ENCODE data around the gene MKX. TPM values are rescaled to one million over a fixed set of nuclear protein-coding genes. Genes with fewer than 3 reads are reported as not detected.

MKX gene
- total RNA-seq, 1 donor from 2014 or later, result 0.42 TPM

DNA sequence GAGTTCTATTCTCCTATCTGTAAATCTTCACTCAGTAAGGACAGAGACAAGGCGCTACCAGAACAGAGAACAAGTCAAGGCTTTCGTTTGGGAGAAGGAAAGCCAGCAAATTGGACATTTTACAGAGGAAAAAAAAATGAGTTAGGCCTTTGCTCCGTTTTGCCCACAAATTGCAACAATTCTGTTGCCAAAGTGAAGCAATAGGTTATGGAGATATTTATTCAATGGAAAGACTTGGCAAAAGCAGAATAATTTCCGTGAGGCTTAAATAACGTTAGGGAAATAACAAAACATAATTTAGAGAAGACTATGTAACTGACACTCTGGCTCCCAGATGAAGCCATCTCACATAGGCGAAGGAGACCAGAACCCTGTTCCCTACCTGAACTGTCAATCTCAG is 67.5 kb downstream of the MKX start:
- H3K4me3 Mint-ChIP-seq (ENCODE audit: unreplicated experiment), result no peak overlapping the region

DNA sequence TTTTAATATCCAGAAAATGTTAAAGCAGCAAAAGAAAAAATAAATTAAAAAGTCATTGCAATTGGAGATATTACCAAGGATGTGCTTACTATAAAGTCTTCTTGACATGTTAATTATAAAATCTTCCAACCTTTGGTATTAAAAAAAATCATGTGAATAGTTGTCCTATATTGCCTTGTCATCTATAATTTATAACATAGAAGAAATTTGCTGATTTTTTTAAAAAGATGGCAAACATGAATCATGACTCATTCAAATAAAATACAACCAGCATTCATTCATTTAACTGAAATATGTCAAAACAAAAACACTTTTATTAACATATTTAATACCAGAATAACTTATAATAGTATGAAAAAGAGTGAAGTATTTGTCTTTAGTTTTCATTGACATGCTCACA is 72.6 kb downstream of the MKX start:
- Mint-ChIP-seq H3K27me3 (ENCODE audit: unreplicated experiment) (no peaks in the 10 kb centered on the region), H3K9me3 (ENCODE audit: unreplicated experiment) (no peaks in the 10 kb centered on the region), H3K27ac (ENCODE audit: unreplicated experiment) (no peak overlapping the region), H3K36me3 (ENCODE audit: unreplicated experiment) (no peaks in the 10 kb centered on the region), H3K4me1 (ENCODE audit: low read depth, unreplicated experiment) (no peaks in the 10 kb centered on the region), H3K4me3 (ENCODE audit: unreplicated experiment) (no peak overlapping the region)
- TF ChIP-seq, protein P1, sequence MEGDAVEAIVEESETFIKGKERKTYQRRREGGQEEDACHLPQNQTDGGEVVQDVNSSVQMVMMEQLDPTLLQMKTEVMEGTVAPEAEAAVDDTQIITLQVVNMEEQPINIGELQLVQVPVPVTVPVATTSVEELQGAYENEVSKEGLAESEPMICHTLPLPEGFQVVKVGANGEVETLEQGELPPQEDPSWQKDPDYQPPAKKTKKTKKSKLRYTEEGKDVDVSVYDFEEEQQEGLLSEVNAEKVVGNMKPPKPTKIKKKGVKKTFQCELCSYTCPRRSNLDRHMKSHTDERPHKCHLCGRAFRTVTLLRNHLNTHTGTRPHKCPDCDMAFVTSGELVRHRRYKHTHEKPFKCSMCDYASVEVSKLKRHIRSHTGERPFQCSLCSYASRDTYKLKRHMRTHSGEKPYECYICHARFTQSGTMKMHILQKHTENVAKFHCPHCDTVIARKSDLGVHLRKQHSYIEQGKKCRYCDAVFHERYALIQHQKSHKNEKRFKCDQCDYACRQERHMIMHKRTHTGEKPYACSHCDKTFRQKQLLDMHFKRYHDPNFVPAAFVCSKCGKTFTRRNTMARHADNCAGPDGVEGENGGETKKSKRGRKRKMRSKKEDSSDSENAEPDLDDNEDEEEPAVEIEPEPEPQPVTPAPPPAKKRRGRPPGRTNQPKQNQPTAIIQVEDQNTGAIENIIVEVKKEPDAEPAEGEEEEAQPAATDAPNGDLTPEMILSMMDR (IDR thresholded peaks at IDR 0.05; ENCODE audit: partially characterized antibody, unreplicated experiment), result no peak
- DNase-seq, result no peak

More for the DNA sequence above, 67.5 kb downstream of the MKX start:
- Mint-ChIP-seq H3K27ac (ENCODE audit: unreplicated experiment) (no peak overlapping the region), H3K36me3 (ENCODE audit: unreplicated experiment) (no peaks in the 10 kb centered on the region), H3K9me3 (ENCODE audit: unreplicated experiment) (no peaks in the 10 kb centered on the region), H3K4me1 (ENCODE audit: low read depth, unreplicated experiment) (peaks cover 4% of the 10 kb centered on the region), H3K27me3 (ENCODE audit: unreplicated experiment) (no peaks in the 10 kb centered on the region)
- DNase-seq, result no peak
- TF ChIP-seq, protein P1 (IDR thresholded peaks at IDR 0.05; ENCODE audit: partially characterized antibody, unreplicated experiment), result no peak

DNA sequence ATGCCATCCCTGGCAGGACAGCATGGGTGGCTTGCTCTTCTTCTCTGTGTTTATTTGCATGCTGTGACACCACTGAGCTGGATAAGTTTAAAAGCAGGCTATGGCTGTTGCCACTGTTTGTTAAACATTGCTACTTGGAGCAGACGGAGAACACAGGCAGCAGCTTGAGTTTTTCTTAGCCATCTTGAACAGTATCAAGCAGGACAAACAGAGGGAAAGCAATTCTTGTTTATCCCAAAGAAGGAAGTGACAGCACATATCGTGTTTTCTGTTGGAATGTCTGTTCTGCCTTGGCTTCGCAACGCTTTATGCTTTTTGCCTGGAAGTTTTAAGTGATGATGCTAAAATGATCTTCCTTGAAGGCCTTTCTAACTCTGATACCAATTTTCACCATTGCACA is 73.8 kb downstream of the MKX start:
- no peak overlapping the region for H3K4me3 Mint-ChIP-seq (ENCODE audit: unreplicated experiment)
- H3K9me3 Mint-ChIP-seq (ENCODE audit: unreplicated experiment), result no peaks in the 10 kb centered on the region
- DNase-seq, result no peak
- no peaks in the 10 kb centered on the region for H3K36me3 Mint-ChIP-seq (ENCODE audit: unreplicated experiment)
- no peak overlapping the region for H3K27ac Mint-ChIP-seq (ENCODE audit: unreplicated experiment)
- no peaks in the 10 kb centered on the region for H3K4me1 Mint-ChIP-seq (ENCODE audit: low read depth, unreplicated experiment)
- no peaks in the 10 kb centered on the region for H3K27me3 Mint-ChIP-seq (ENCODE audit: unreplicated experiment)
- TF ChIP-seq, protein P1 (IDR thresholded peaks at IDR 0.05; ENCODE audit: partially characterized antibody, unreplicated experiment), result no peak

DNA sequence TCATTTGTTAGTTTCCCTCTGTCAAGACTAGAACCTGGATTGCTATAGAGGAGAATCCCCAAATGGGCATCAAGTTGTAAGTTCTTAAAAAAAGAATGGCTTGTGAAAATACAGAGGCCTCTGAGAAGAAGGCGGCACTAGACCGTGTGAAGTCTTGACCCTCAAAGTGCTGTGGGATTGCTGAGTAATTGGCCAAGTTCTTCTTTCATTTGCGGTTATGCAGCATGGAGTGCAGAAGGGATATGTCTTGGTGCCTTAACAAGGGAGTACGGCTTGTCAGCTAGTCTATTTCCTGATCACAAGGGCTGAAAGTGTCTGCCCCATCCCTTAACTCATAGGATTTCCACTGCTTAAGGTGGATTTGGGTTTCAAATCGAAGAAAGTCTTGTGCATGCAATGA is 81.2 kb downstream of the MKX start:
- Mint-ChIP-seq H3K27me3 (ENCODE audit: unreplicated experiment) (no peaks in the 10 kb centered on the region), H3K9me3 (ENCODE audit: unreplicated experiment) (peaks cover 2% of the 10 kb centered on the region), H3K36me3 (ENCODE audit: unreplicated experiment) (no peaks in the 10 kb centered on the region), H3K27ac (ENCODE audit: unreplicated experiment) (no peak overlapping the region), H3K4me3 (ENCODE audit: unreplicated experiment) (no peak overlapping the region), H3K4me1 (ENCODE audit: low read depth, unreplicated experiment) (peaks cover 2% of the 10 kb centered on the region)
- TF ChIP-seq, protein P1 (IDR thresholded peaks at IDR 0.05; ENCODE audit: partially characterized antibody, unreplicated experiment), result no peak
- DNase-seq, result no peak

DNA sequence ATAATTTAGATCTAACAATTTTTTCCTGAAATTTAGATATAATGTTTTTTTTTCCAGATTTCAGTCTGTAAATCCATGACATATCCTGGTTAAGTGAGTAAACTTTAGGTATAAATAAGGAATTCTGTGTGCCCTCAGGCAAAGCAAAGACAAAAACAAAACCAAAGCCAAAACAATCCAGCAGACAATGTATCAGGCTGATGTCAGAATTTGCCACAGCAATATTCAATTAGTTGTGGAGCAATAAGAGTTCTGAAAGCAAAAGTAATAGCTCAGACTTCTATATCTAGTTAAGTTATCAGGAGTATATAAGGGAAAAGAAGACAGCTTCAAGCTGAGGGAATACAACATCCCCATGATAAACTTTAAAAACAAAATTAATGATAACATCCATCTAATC is 82.0 kb downstream of the MKX start:
- Mint-ChIP-seq H3K36me3 (ENCODE audit: unreplicated experiment) (no peaks in the 10 kb centered on the region), H3K4me1 (ENCODE audit: low read depth, unreplicated experiment) (peaks cover 2% of the 10 kb centered on the region), H3K9me3 (ENCODE audit: unreplicated experiment) (peaks cover 2% of the 10 kb centered on the region), H3K27me3 (ENCODE audit: unreplicated experiment) (no peaks in the 10 kb centered on the region), H3K4me3 (ENCODE audit: unreplicated experiment) (no peak overlapping the region), H3K27ac (ENCODE audit: unreplicated experiment) (no peak overlapping the region)
- DNase-seq, result no peak
- TF ChIP-seq, protein P1 (IDR thresholded peaks at IDR 0.05; ENCODE audit: partially characterized antibody, unreplicated experiment), result no peak

Data from glutamatergic neuron (in vitro differentiated cells).